K562 (cell line): Measurements from ENCODE around the gene ZSCAN22. TPM values are rescaled to one million over a fixed set of nuclear protein-coding genes. Genes with fewer than 3 reads are reported as not detected.
A peak's percentile ranks its signal among the peaks of the same experiment; 100 is the strongest.

Experiments used
- ATAC-seq: fragments of 200-7000 bp; cut with Tn5 transposase; 3 replicates; pipeline ENCODE4 v1.9.1; 2020; ENCODE audit warnings: moderate library complexity
- BruUV-seq: library from RNA; stranded (reverse); fragments of 400-500 nt; replicated peaks from 2 replicates; lab custom pipeline; 2021; lab: Mats Ljungman, UMichigan
- CTCF ChIA-PET: fragments of 300-600 bp; formaldehyde crosslinking; extraction: SDS; loops from one replicate; lab custom pipeline; 2021; ENCODE audit warnings: low intra/inter-chr PET ratio; lab: Yijun Ruan, JAX
- POLR2A ChIA-PET: fragments of 300-600, 350-650 bp; sonication (Branson Sonifier 250); formaldehyde crosslinking; extraction: SDS; loops from one replicate; lab custom pipeline; 2021; ENCODE audit warnings: antibody characterized with exemption, inconsistent platforms; lab: Yijun Ruan, JAX
- DNase-seq, 4 experiments: peaks; one replicate each; pipeline versions ENCODE4 v3.0.0 to v3.0.0-alpha.2; 2011 to 2018; ENCODE audit warnings: low spot score in 3 of 4, mixed read lengths in 3 of 4; ENCODE audit errors: extremely low read depth in 1 of 4
- FAIRE-seq: peaks from 2 replicates; lab custom pipeline; 2011; peaks lifted over from hg19 to GRCh38; lab: Jason Lieb, UNC
- H2AFZ ChIP-seq: 2 replicates; pipeline ENCODE4 v1.6.0; 2011; ENCODE audit warnings: low read depth, low read length, control low read depth, inconsistent platforms
- H3K27ac ChIP-seq: fragments of 200-600 bp; 3 replicates; pipeline ENCODE4 v1.8.0; 2011; ENCODE audit warnings: low read depth, mild to moderate bottlenecking, control low read depth, inconsistent platforms, low read length, moderate library complexity, mixed read lengths; ENCODE audit errors: extremely low read depth
- H3K27me3 ChIP-seq, 2 experiments: fragments of 300-600 bp in 1 of 2; 2 replicates in 1 of 2; 3 replicates in 1 of 2; pipeline versions ENCODE4 v1.6.0 to v1.8.0; 2011; ENCODE audit warnings: inconsistent platforms in 2 of 2, low read length in 2 of 2, mild to moderate bottlenecking in 1 of 2, mixed read lengths in 1 of 2, moderate library complexity in 1 of 2; ENCODE audit not compliant: control insufficient read depth in 2 of 2, insufficient read depth in 2 of 2
- H3K36me3 ChIP-seq: fragments of 300-600 bp; 3 replicates; pipeline ENCODE4 v1.8.0; 2011; ENCODE audit warnings: mild to moderate bottlenecking, low read length, inconsistent platforms; ENCODE audit not compliant: control insufficient read depth, insufficient read depth
- H3K4me1 ChIP-seq, 2 experiments: fragments of 200-600 bp in 1 of 2; replicated peaks in 1 of 2; 2 replicates in 1 of 2; 3 replicates in 1 of 2; pipeline versions ENCODE4 v1.5.1 to v1.8.0; 2011; ENCODE audit warnings: inconsistent platforms in 2 of 2, low read length in 2 of 2, mild to moderate bottlenecking in 1 of 2, mixed read lengths in 1 of 2, moderate library complexity in 1 of 2; ENCODE audit not compliant: control insufficient read depth in 2 of 2, insufficient read depth in 2 of 2
- H3K4me2 ChIP-seq: 2 replicates; pipeline ENCODE4 v1.6.1; 2011; ENCODE audit warnings: low read length, control low read depth, inconsistent platforms, mixed read lengths; ENCODE audit not compliant: insufficient read depth
- H3K4me3 ChIP-seq: fragments of 200-600 bp; sonication (generic), shearing (Covaris generic); 2 replicates; pipeline ENCODE4 v1.5.1; 2016; ENCODE audit warnings: control low read depth, inconsistent platforms
- H3K79me2 ChIP-seq: fragments of 200-600 bp; 3 replicates; pipeline ENCODE4 v1.8.0; 2011; ENCODE audit warnings: low read length, inconsistent platforms; ENCODE audit not compliant: control insufficient read depth, insufficient read depth
- H3K9ac ChIP-seq, 2 experiments: 2 replicates each; pipeline versions ENCODE4 v1.6.0 to v1.6.1; 2011; ENCODE audit warnings: low read depth in 2 of 2, low read length in 2 of 2, control low read depth in 1 of 2, inconsistent platforms in 1 of 2, mild to moderate bottlenecking in 1 of 2, mixed read lengths in 1 of 2; ENCODE audit not compliant: insufficient read depth in 1 of 2
- H3K9me1 ChIP-seq: one replicate; pipeline ENCODE4 v1.6.0; 2011; ENCODE audit warnings: inconsistent platforms, mild to moderate bottlenecking, low read length, moderate library complexity; ENCODE audit not compliant: control insufficient read depth, insufficient read depth
- H3K9me3 ChIP-seq: replicated peaks from 2 replicates; pipeline ENCODE4 v1.5.1; 2011; ENCODE audit warnings: low read depth, low read length, inconsistent platforms; ENCODE audit not compliant: control insufficient read depth, insufficient read depth
- H4K20me1 ChIP-seq: replicated peaks from 2 replicates; pipeline ENCODE4 v1.6.1; 2011; ENCODE audit warnings: low read length, inconsistent platforms, mixed read lengths; ENCODE audit not compliant: control insufficient read depth, insufficient read depth
- ESRRB ChIP-seq: fragments of 250-450 bp; sonication (Bioruptor Pico); IDR thresholded peaks from 2 replicates; pipeline ENCODE4 v1.5.0; 2020; ENCODE audit warnings: mild to moderate bottlenecking, moderate library complexity, borderline replicate concordance
- ETS1 ChIP-seq: conservative IDR thresholded peaks from 2 replicates; pipeline ENCODE4 v1.6.1; 2011; ENCODE audit warnings: low read depth, mild to moderate bottlenecking, low read length; ENCODE audit not compliant: control insufficient read depth
- ETV1 ChIP-seq: fragments of 450-650 bp; conservative IDR thresholded peaks from 2 replicates; pipeline ENCODE4 v1.6.1; 2016; ENCODE audit warnings: missing genetic modification characterization, control low read depth, low read depth, missing compliant biosample characterization
- EZH2 ChIP-seq: IDR thresholded peaks from 2 replicates; pipeline ENCODE4 v1.6.1; 2012; ENCODE audit warnings: low read depth, mild to moderate bottlenecking, inconsistent platforms, low read length, borderline replicate concordance
- GABPB1 ChIP-seq: sonication (generic); formaldehyde crosslinking; IDR thresholded peaks from 2 replicates; pipeline ENCODE4 v1.8.0; 2022; ENCODE audit warnings: mild to moderate bottlenecking, missing genetic modification reagents
- GABPB2 ChIP-seq: fragments of 250-450 bp; sonication (Bioruptor Pico); conservative IDR thresholded peaks from 2 replicates; pipeline ENCODE4 v1.5.1; 2021; ENCODE audit warnings: mild to moderate bottlenecking
- GTF2F1 ChIP-seq: IDR thresholded peaks from 2 replicates; pipeline ENCODE4 v1.6.1; 2011; ENCODE audit warnings: low read depth, low read length, improper control_type of control experiment
- IRF2 ChIP-seq: sonication (generic); formaldehyde crosslinking; IDR thresholded peaks from 2 replicates; pipeline ENCODE4 v1.8.1; 2022; ENCODE audit warnings: mild to moderate bottlenecking, missing genetic modification reagents
- KDM2B ChIP-seq: fragments of 250-450 bp; sonication (Bioruptor Pico); IDR thresholded peaks from 2 replicates; pipeline ENCODE4 v1.8.0; 2021; ENCODE audit warnings: mild to moderate bottlenecking, moderate library complexity
- NFE2 ChIP-seq: IDR thresholded peaks from 2 replicates; pipeline ENCODE4 v1.6.1; 2014; ENCODE audit warnings: antibody characterized with exemption, low read depth
- POU5F1 ChIP-seq: fragments of 150-350 bp; IDR thresholded peaks from 2 replicates; pipeline ENCODE4 v1.6.1; 2014; ENCODE audit warnings: borderline replicate concordance, low read length, low read depth, mild to moderate bottlenecking; ENCODE audit not compliant: partially characterized antibody
- PRMT5 ChIP-seq: sonication (generic); formaldehyde crosslinking; IDR thresholded peaks from 2 replicates; pipeline ENCODE4 v1.5.0; 2020; ENCODE audit warnings: missing genetic modification reagents
- PTBP1 ChIP-seq: fragments of 200-400 bp; formaldehyde crosslinking; IDR thresholded peaks from 2 replicates; pipeline ENCODE4 v1.6.1; 2017; ENCODE audit warnings: low read depth, low read length
- TAF15 ChIP-seq: fragments of 200-400 bp; formaldehyde crosslinking; IDR thresholded peaks from 2 replicates; pipeline ENCODE4 v1.6.1; 2017; ENCODE audit warnings: mild to moderate bottlenecking, low read depth, low read length, moderate library complexity
- ZBTB34 ChIP-seq: fragments of 250-450 bp; sonication (Bioruptor Pico); IDR thresholded peaks from 2 replicates; pipeline ENCODE4 v1.8.0; 2021; ENCODE audit warnings: mild to moderate bottlenecking, moderate library complexity
- ZNF165 ChIP-seq: fragments of 250-450 bp; sonication (Bioruptor Pico); IDR thresholded peaks from 2 replicates; pipeline ENCODE4 v1.4.0; 2020; ENCODE audit warnings: borderline replicate concordance
- ZNF586 ChIP-seq: fragments of 450-650 bp; formaldehyde crosslinking; conservative IDR thresholded peaks from 2 replicates; pipeline ENCODE4 v1.4.0; 2020; ENCODE audit warnings: mild to moderate bottlenecking, moderate library complexity
- ZNF830 ChIP-seq: fragments of 250-450 bp; sonication (Bioruptor Pico); IDR thresholded peaks from 2 replicates; pipeline ENCODE4 v1.5.0; 2021; ENCODE audit warnings: mild to moderate bottlenecking
- WGBS: fragments of 100-300 bp; shearing (Covaris generic); methylation state at CpG from one replicate; pipeline ENCODE4 v1.1.6; 2016; ENCODE audit warnings: low coverage, mixed read lengths; ENCODE audit not compliant: insufficient coverage; ENCODE audit errors: missing lambda C conversion rate; 5-methylcytosine and 5-hydroxymethylcytosine counted together
- in situ Hi-C: fragments of 300-500 bp; cut with MboI; formaldehyde crosslinking; loops from 4 replicates; pipeline ENCODE4 v1.15.0; 2018; ENCODE audit warnings: inconsistent platforms, mixed read lengths
- intact Hi-C: fragments of 100-400 bp; cut with micrococcal nuclease; formaldehyde crosslinking; loops from 2 replicates; pipeline ENCODE4 v1.14.2; 2022
- polyA plus RNA-seq, 8 experiments: library from polyadenylated mRNA; depleted of rRNA in 4 of 8; stranded (reverse) in 5 of 8; unstranded in 3 of 8; fragments of >200 nt; fragmentation: Nextera tagmentation in 2 of 8; fragmentation: Illumina TruSeq in 1 of 8; extraction: Ambion mirVana in 2 of 8; extraction: Trizol in 1 of 8; gene quantifications; 2 replicates each; pipeline versions ENCODE4 v1.2.1 to v1.2.3, GENCODE V29; 2011 to 2014; ENCODE audit warnings: inconsistent platforms in 1 of 8, missing spikeins in 1 of 8
- total RNA-seq, 7 experiments: library from RNA; depleted of rRNA in 6 of 7; stranded (reverse); fragments of >200 nt in 6 of 7; fragmentation: Illumina TruSeq in 2 of 7; extraction: Trizol in 2 of 7; gene quantifications; 2 replicates each; pipeline versions ENCODE4 v1.2.1 to v1.2.3, GENCODE V29; 2011 to 2021; ENCODE audit warnings: low replicate concordance in 1 of 7
- TF ChIP-seq, protein P1 (sequence below): fragments of 450-650 bp; formaldehyde crosslinking; IDR thresholded peaks from 2 replicates; pipeline ENCODE4 v1.4.0; 2020; ENCODE audit warnings: mild to moderate bottlenecking, moderate library complexity

The ZSCAN22 gene
- total and polyA plus RNA-seq, 9 of the 15 experiments (the other 6 are each of a cell fraction or from before 2014, with no cell fraction given), result 0.98 to 5.3 (median 3.0) TPM

DNA sequence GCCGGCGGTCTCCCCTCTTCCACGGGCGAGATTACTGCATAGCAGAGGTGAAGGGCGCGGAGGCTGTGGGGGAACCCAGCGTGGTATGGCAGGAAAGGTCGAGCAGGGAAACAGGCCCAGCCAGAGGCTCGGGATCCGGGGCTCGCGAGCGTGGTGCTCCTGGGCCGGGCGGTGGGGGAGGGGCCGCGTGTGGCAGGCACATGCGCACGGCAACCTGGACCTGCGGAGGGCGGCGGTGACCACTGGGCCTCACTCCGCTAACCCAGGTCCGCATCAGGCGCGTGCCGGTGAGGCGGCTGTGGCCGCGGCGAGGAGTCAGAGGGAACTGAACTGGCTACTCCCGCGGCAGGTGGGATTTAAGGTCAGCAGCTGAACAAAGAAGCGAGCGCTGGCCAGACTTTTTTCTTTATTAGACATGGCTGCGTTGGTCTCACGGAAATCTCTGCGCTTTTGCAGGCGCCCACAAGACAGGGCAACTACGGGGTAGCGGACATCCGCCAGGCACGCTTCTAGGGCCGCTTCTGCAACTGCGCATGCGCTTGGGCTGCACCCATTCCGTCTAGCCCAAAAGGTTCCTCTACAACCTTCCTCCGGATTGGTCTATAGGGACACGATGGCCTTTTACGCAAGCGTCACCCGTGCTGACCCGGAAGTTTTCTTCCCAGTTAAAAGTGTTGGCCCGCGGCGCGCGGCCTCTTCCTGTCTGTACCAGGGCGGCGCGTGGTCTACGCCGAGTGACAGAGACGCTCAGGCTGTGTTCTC, 60.0 kb downstream of the ZSCAN22 start, which contains the start of gene RPS5:
Gene RPS5, plus strand, starts transcription at position 694 of the 762 bp plus-strand sequence. CDS start 869 bp downstream, outside the sequence.
- peak within 1 kb of the TSS; percentile 100 for H3K4me2 ChIP-seq
- ATAC-seq, result peak; percentile 90
- peaks cover 10% of the 10 kb centered on the region for H4K20me1 ChIP-seq
- peak within 1 kb of the TSS; percentile 93 for H3K27ac ChIP-seq
- H3K27me3 ChIP-seq, result no peaks in the 10 kb centered on the region
- POLR2A ChIA-PET, result interaction anchor here (0.7 to 2.0 kb wide), 7 partner anchors 10 to 60 kb away, joined by 3 to 8 read pairs (median 4); partner anchors contain the start of genes ZNF497 and ZSCAN22
- intact Hi-C loops, result loop anchor here (5.0 kb wide), 1 partner anchor 204 kb away; the partner anchor contains the start of gene ZNF274
- DNase-seq, result peak; percentile 93 to 99 (median 96)
- CTCF ChIA-PET, result no interaction called here
- peaks cover 29 to 41% of the 10 kb centered on the region in 2 experiments for H3K4me1 ChIP-seq
- peaks cover 70% of the 10 kb centered on the region for H3K79me2 ChIP-seq
- under 1% methylated on average over 61 of the region's 64 CpGs for WGBS
- TSS peak; percentile 87 for BruUV-seq
- in situ Hi-C loops, result no loop called here
- H2AFZ ChIP-seq, result peak within 1 kb of the TSS; percentile 76
- no peaks in the 10 kb centered on the region for H3K9me3 ChIP-seq
- H3K36me3 ChIP-seq, result peaks cover 41% of the 10 kb centered on the region
- peak within 1 kb of the TSS; percentile 92 for H3K4me3 ChIP-seq
- peak; percentile 98 for FAIRE-seq
- no peaks in the 10 kb centered on the region for H3K9me1 ChIP-seq
- H3K9ac ChIP-seq, result peak within 1 kb of the TSS; percentile 98 to 99
- TF ChIP-seq ZNF830, result no peak
- TF ChIP-seq GTF2F1, result peak; percentile 96
- no peak for TF ChIP-seq TAF15
- no peak for TF ChIP-seq PRMT5 (CRISPR knock-in tag)
- TF ChIP-seq ETV1, result 0 out of 2 replicates have a peak, but pooled peaks have one; percentile 4
- TF ChIP-seq IRF2 (CRISPR knock-in tag), result no peak
- peak; percentile 96 for TF ChIP-seq GABPB1 (CRISPR knock-in tag)
- TF ChIP-seq ZNF586, result no peak
- TF ChIP-seq, protein P1, sequence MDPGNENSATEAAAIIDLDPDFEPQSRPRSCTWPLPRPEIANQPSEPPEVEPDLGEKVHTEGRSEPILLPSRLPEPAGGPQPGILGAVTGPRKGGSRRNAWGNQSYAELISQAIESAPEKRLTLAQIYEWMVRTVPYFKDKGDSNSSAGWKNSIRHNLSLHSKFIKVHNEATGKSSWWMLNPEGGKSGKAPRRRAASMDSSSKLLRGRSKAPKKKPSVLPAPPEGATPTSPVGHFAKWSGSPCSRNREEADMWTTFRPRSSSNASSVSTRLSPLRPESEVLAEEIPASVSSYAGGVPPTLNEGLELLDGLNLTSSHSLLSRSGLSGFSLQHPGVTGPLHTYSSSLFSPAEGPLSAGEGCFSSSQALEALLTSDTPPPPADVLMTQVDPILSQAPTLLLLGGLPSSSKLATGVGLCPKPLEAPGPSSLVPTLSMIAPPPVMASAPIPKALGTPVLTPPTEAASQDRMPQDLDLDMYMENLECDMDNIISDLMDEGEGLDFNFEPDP (CRISPR knock-in tag), result no peak
- 0 out of 2 replicates have a peak, but pooled peaks have one; percentile 43 for TF ChIP-seq KDM2B (CRISPR knock-in tag)
- TF ChIP-seq GABPB2 (CRISPR knock-in tag), result no peak
- 0 out of 2 replicates have a peak, but pooled peaks have one; percentile 3 for TF ChIP-seq NFE2
- TF ChIP-seq EZH2, result no peak
- TF ChIP-seq ZNF165 (CRISPR knock-in tag), result no peak
- no peak for TF ChIP-seq PTBP1
- peak; percentile 92 for TF ChIP-seq ETS1
- TF ChIP-seq ESRRB, result no peak
- TF ChIP-seq ZBTB34 (CRISPR knock-in tag), result no peak
- TF ChIP-seq POU5F1, result peak; percentile 10
